ENCODE measurements around the gene PSMA7. TPM values are rescaled to one million over a fixed set of nuclear protein-coding genes. Genes with fewer than 3 reads are reported as not detected.

PSMA7 gene
- total RNA-seq, 1 experiment from 2014 or later, result 774 TPM

GRCh38 chr20:62177307-62177706, 34.1 kb upstream of the PSMA7 start:
- Histone ChIP-seq H3K27ac (no peak overlapping the region), H3K27me3 (no peaks in the 10 kb centered on the region), H3K36me3 (peaks cover 61% of the 10 kb centered on the region), H3K4me3 (no peak overlapping the region), H3K9me3 (replicated peaks) (no peaks in the 10 kb centered on the region), H3K4me1 (peaks cover 9% of the 10 kb centered on the region; the same call in 1 of the 2 replicates)
- no peak for DNase-seq

DNA sequence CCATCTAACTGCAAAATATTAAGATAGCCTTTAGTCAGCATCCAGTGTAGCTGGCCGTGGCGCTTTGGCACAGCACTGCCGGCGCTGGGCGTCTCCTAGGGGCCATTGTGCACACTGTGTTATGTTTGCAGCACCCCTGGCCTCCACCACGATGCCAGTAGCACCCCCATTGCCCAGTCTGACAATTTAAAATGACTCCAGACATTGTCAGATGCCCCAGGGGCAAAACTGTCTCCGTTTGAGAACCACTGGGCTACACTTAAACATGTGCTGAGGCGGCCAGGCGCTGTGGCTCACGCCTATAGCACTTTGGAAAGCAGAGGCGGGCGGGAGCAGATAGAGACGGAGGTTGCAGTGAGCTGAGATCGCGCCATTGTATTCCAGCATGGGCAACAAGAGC, 33.7 kb upstream of the PSMA7 start:
- H3K4me3 ChIP-seq, result no peak overlapping the region
- DNase-seq, result no peak
- peaks cover 61% of the 10 kb centered on the region for H3K36me3 ChIP-seq
- peaks cover 6% of the 10 kb centered on the region; the same call in 1 of the 2 replicates for H3K4me1 ChIP-seq
- H3K9me3 ChIP-seq (replicated peaks), result no peaks in the 10 kb centered on the region
- no peaks in the 10 kb centered on the region for H3K27me3 ChIP-seq
- H3K27ac ChIP-seq, result no peak overlapping the region

- Histone ChIP-seq H3K4me1 (no peaks in the 10 kb centered on the region), H3K27ac (no peak overlapping the region), H3K36me3 (peaks cover 56% of the 10 kb centered on the region), H3K9me3 (replicated peaks) (no peaks in the 10 kb centered on the region), H3K4me3 (no peak overlapping the region), H3K27me3 (no peaks in the 10 kb centered on the region)
- DNase-seq, result no peak
These were observed 32.5 kb upstream of the PSMA7 start for GRCh38 chr20:62175711-62176110.

GRCh38 chr20:62174870-62175624, 31.9 kb upstream of the PSMA7 start:
- no peaks in the 10 kb centered on the region for H3K9me3 ChIP-seq (replicated peaks)
- no peak overlapping the region for H3K4me3 ChIP-seq
- H3K27ac ChIP-seq, result no peak overlapping the region
- peaks cover 49% of the 10 kb centered on the region for H3K36me3 ChIP-seq
- no peak for DNase-seq
- no peaks in the 10 kb centered on the region for H3K27me3 ChIP-seq
- no peaks in the 10 kb centered on the region for H3K4me1 ChIP-seq

GRCh38 chr20:62174021-62174804, 31.0 kb upstream of the PSMA7 start:
- DNase-seq, result no peak
- Histone ChIP-seq H3K4me3 (no peak overlapping the region), H3K4me1 (no peaks in the 10 kb centered on the region), H3K36me3 (peaks cover 50% of the 10 kb centered on the region), H3K9me3 (replicated peaks) (no peaks in the 10 kb centered on the region), H3K27ac (no peak overlapping the region), H3K27me3 (no peaks in the 10 kb centered on the region)

DNA sequence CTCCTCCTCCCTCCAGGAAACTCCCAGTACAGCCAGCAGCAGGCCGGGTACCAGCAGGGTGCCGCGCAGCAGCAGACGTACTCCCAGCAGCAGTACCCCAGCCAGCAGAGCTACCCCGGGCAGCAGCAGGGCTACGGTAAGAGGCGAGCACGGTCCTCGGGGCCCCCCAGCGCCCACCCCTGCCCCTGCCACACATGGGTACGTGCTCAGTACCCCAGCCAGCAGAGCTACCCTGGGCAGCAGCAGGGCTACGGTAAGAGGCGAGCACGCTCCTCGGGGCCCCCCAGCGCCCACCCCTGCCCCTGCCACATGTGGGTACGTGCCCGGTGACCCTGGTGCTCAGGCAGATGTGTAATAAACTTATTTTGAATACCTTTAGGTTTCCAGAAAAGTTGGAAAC, 29.5 kb upstream of the PSMA7 start:
- no peak overlapping the region for H3K27ac ChIP-seq
- no peak overlapping the region for H3K4me3 ChIP-seq
- DNase-seq, result no peak
- no peaks in the 10 kb centered on the region for H3K27me3 ChIP-seq
- peaks cover 57% of the 10 kb centered on the region for H3K36me3 ChIP-seq
- H3K9me3 ChIP-seq (replicated peaks), result no peaks in the 10 kb centered on the region
- no peaks in the 10 kb centered on the region for H3K4me1 ChIP-seq

DNA sequence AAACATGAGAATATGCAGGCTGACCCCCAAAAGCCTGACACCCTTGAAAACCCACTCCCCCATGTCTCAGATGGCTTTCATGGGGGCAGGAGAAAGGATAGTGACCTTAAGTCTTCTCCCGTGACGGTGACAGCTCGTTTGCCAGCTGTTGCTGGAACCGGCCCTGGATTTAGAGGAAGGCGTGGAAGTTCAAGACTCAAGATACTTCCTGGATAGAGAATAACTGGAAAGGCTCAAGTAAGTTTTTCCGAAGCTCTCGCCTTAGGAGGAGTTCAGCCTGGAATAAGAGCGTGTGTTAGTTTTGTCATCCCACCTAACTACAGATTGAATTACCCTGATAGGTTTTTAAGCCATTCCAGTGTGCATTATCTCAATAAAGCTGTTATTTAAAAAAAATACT, 28.1 kb upstream of the PSMA7 start:
- H3K27ac ChIP-seq, result no peak overlapping the region
- no peaks in the 10 kb centered on the region for H3K9me3 ChIP-seq (replicated peaks)
- DNase-seq, result no peak
- H3K4me1 ChIP-seq, result peaks cover 4% of the 10 kb centered on the region; the same call in 1 of the 2 replicates
- no peaks in the 10 kb centered on the region for H3K27me3 ChIP-seq
- H3K4me3 ChIP-seq, result no peak overlapping the region
- H3K36me3 ChIP-seq, result peaks cover 61% of the 10 kb centered on the region

- H3K4me3 ChIP-seq, result no peak overlapping the region
- H3K36me3 ChIP-seq, result peaks cover 60% of the 10 kb centered on the region
- no peaks in the 10 kb centered on the region for H3K27me3 ChIP-seq
- peaks cover 5% of the 10 kb centered on the region; the same call in 1 of the 2 replicates for H3K4me1 ChIP-seq
- H3K27ac ChIP-seq, result no peak overlapping the region
- no peaks in the 10 kb centered on the region for H3K9me3 ChIP-seq (replicated peaks)
- DNase-seq, result no peak
These were observed 27.3 kb upstream of the PSMA7 start for GRCh38 chr20:62170536-62170935.

GRCh38 chr20:62168890-62169435, 25.8 kb upstream of the PSMA7 start:
- H3K27me3 ChIP-seq, result no peaks in the 10 kb centered on the region
- peaks cover 63% of the 10 kb centered on the region for H3K36me3 ChIP-seq
- H3K9me3 ChIP-seq (replicated peaks), result no peaks in the 10 kb centered on the region
- no peak for DNase-seq
- H3K4me1 ChIP-seq, result peaks cover 5% of the 10 kb centered on the region; the same call in 1 of the 2 replicates
- no peak overlapping the region for H3K27ac ChIP-seq
- no peak overlapping the region for H3K4me3 ChIP-seq

GRCh38 chr20:62168061-62168460, 24.9 kb upstream of the PSMA7 start:
- Histone ChIP-seq H3K4me1 (peaks cover 5% of the 10 kb centered on the region; the same call in 1 of the 2 replicates), H3K4me3 (no peak overlapping the region), H3K27me3 (no peaks in the 10 kb centered on the region), H3K36me3 (peaks cover 63% of the 10 kb centered on the region), H3K9me3 (replicated peaks) (no peaks in the 10 kb centered on the region), H3K27ac (no peak overlapping the region)
- DNase-seq, result no peak

DNA sequence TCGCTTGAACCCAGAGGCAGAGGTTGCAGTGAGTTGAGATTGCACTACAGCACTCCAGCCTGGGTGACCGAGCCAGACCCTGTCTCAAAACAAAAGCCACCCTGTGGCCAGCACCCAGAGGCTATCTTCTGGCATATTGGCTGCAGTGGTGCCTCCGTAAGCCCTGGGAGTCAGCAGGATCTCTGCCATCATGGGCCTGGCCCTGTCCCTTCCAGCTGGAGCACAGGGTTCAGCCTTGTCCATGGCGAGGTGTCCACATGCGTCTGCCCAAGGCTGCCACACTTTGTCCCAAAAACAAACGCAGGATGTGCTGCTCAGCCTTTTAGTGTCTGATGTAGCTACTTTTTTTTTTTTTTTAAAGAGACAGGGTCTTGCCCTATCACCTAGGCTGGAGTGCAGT, 24.3 kb upstream of the PSMA7 start:
- H3K27me3 ChIP-seq, result no peaks in the 10 kb centered on the region
- no peak overlapping the region for H3K27ac ChIP-seq
- peaks cover 5% of the 10 kb centered on the region; the same call in 1 of the 2 replicates for H3K4me1 ChIP-seq
- DNase-seq, result no peak
- H3K36me3 ChIP-seq, result peaks cover 65% of the 10 kb centered on the region
- H3K9me3 ChIP-seq (replicated peaks), result no peaks in the 10 kb centered on the region
- H3K4me3 ChIP-seq, result no peak overlapping the region

- Histone ChIP-seq H3K9me3 (replicated peaks) (no peaks in the 10 kb centered on the region), H3K27me3 (no peaks in the 10 kb centered on the region), H3K36me3 (peaks cover 72% of the 10 kb centered on the region), H3K27ac (no peak overlapping the region), H3K4me1 (peaks cover 5% of the 10 kb centered on the region; the same call in 1 of the 2 replicates), H3K4me3 (no peak overlapping the region)
- no peak for DNase-seq
These were observed 22.7 kb upstream of the PSMA7 start for GRCh38 chr20:62165762-62166399.

DNA sequence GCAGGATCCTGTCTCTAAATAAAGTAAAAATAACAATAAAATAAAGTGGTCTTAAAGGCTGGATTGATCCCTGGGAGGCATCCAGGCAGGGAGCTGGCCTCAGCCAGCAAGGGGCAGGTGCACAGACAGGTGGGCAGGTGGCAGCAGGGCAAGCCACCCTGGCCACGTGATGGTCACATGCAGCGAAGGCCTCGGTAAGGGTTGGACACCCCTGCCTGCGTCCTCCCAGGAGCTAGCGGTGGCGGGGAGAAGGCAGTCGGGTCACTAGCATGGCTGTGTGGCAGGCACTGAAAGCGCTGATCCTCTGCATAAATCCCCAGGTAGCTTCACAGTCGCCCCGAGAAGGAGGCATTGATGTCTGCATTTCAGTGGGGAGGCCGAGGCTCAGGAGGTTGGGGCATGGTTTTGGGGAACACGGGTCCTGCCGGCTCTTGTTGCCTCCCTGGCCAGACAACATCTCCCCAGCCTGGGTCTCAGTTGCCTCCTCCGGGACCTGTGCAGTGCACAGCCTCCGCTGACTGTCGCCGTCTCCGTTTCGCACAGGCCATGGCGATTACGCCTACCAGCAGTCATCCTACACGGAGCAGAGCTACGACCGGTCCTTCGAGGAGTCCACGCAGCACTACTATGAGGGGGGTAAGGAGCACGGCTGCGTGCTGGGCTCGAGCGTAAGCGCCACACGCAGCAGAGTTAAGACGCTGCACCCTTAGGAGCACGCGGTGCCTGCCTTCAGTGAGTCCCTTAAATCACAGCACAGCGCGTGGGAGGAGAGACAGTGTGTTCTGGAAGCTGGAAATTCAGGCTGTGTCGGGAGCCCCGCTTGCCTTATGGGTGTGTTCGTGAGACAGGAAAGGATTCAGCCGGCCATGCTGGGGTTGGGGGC, 21.9 kb upstream of the PSMA7 start:
- peaks cover 77% of the 10 kb centered on the region for H3K36me3 ChIP-seq
- peaks cover 5% of the 10 kb centered on the region; the same call in 1 of the 2 replicates for H3K4me1 ChIP-seq
- no peaks in the 10 kb centered on the region for H3K9me3 ChIP-seq (replicated peaks)
- no peaks in the 10 kb centered on the region for H3K27me3 ChIP-seq
- H3K4me3 ChIP-seq, result no peak overlapping the region
- no peak overlapping the region for H3K27ac ChIP-seq
- DNase-seq, result no peak

Measured in SJCRH30 (cell line).